Measurements from ENCODE around the gene RNF7.

The RNF7 gene

GRCh38 chr3:141708367-141708766 is 29.7 kb upstream of the RNF7 start:
- TF ChIP-seq CTCF (IDR thresholded peaks at IDR 0.05; ENCODE audit: low read depth, low read length), result no peak
- H3K4me3 ChIP-seq (ENCODE audit: low read depth, low read length), result no peak overlapping the region

- no peak for TF ChIP-seq CTCF (IDR thresholded peaks at IDR 0.05; ENCODE audit: low read depth, low read length)
- no peak overlapping the region for H3K4me3 ChIP-seq (ENCODE audit: low read depth, low read length)
Measured at GRCh38 chr3:141709126-141709770, 28.9 kb upstream of the RNF7 start.

GRCh38 chr3:141710121-141710520 is 28.0 kb upstream of the RNF7 start:
- H3K4me3 ChIP-seq (ENCODE audit: low read depth, low read length), result no peak overlapping the region
- TF ChIP-seq CTCF (IDR thresholded peaks at IDR 0.05; ENCODE audit: low read depth, low read length), result no peak

- no peak overlapping the region for H3K4me3 ChIP-seq (ENCODE audit: low read depth, low read length)
- TF ChIP-seq CTCF (IDR thresholded peaks at IDR 0.05; ENCODE audit: low read depth, low read length), result no peak
Measured at GRCh38 chr3:141710888-141711616, 27.0 kb upstream of the RNF7 start.

- TF ChIP-seq CTCF (IDR thresholded peaks at IDR 0.05; ENCODE audit: low read depth, low read length), result no peak
- H3K4me3 ChIP-seq (ENCODE audit: low read depth, low read length), result no peak overlapping the region
Measured at GRCh38 chr3:141714671-141715070, 23.4 kb upstream of the RNF7 start.

GRCh38 chr3:141722081-141722480 is 16.0 kb upstream of the RNF7 start:
- no peak overlapping the region for H3K4me3 ChIP-seq (ENCODE audit: low read depth, low read length)
- TF ChIP-seq CTCF (IDR thresholded peaks at IDR 0.05; ENCODE audit: low read depth, low read length), result no peak

- no peak for TF ChIP-seq CTCF (IDR thresholded peaks at IDR 0.05; ENCODE audit: low read depth, low read length)
- H3K4me3 ChIP-seq (ENCODE audit: low read depth, low read length), result no peak overlapping the region
Measured at GRCh38 chr3:141722648-141723047, 15.4 kb upstream of the RNF7 start.

Data from WI38 (cell line).